ENCODE measurements around the gene KRTAP1-4.

DNA sequence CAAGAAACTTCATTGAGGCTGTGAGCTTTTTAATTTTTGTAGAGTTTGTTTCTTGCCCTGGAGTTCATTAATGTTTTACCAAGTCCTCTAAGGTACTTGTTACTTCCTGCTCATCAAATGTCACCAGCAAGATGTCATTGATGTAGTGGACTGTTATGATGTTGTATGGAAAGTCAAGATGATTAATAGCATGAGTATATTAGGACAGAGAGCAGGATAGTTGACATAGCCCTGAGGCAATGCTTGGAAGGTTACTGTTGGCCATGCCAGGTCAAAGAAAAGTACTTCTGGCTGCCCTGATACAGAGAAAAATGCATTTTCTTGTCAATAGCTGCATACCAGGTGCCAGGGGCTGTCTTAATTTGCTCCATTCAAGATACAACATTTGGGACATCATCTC, 9.7 kb downstream of the KRTAP1-4 start:
- TF ChIP-seq, protein P1, sequence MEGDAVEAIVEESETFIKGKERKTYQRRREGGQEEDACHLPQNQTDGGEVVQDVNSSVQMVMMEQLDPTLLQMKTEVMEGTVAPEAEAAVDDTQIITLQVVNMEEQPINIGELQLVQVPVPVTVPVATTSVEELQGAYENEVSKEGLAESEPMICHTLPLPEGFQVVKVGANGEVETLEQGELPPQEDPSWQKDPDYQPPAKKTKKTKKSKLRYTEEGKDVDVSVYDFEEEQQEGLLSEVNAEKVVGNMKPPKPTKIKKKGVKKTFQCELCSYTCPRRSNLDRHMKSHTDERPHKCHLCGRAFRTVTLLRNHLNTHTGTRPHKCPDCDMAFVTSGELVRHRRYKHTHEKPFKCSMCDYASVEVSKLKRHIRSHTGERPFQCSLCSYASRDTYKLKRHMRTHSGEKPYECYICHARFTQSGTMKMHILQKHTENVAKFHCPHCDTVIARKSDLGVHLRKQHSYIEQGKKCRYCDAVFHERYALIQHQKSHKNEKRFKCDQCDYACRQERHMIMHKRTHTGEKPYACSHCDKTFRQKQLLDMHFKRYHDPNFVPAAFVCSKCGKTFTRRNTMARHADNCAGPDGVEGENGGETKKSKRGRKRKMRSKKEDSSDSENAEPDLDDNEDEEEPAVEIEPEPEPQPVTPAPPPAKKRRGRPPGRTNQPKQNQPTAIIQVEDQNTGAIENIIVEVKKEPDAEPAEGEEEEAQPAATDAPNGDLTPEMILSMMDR (conservative IDR thresholded peaks at IDR 0.05; ENCODE audit: low read depth, low read length), result no peak
- TF ChIP-seq EZH2 (IDR thresholded peaks at IDR 0.05; ENCODE audit: low read length, unreplicated experiment) (no peak), EZH2phosphoT487 (IDR thresholded peaks at IDR 0.05; ENCODE audit: borderline replicate concordance, low read length) (no peak)
